22Rv1 (cell line): ENCODE measurements around the gene DNAJC10.

Experiments used
- ZFX ChIP-seq: fragments of 450-650 bp; IDR thresholded peaks from 2 replicates; pipeline ENCODE4 v1.6.1; 2017; ENCODE audit warnings: antibody characterized with exemption, borderline replicate concordance
- TF ChIP-seq, protein P1 (sequence below): fragments of 450-650 bp; IDR thresholded peaks from 2 replicates; pipeline ENCODE4 v1.5.1; 2017; ENCODE audit warnings: mild to moderate bottlenecking

GRCh38 chr2:182717816-182718215 lies 1.8 kb downstream of the DNAJC10 start:
- TF ChIP-seq, protein P1, sequence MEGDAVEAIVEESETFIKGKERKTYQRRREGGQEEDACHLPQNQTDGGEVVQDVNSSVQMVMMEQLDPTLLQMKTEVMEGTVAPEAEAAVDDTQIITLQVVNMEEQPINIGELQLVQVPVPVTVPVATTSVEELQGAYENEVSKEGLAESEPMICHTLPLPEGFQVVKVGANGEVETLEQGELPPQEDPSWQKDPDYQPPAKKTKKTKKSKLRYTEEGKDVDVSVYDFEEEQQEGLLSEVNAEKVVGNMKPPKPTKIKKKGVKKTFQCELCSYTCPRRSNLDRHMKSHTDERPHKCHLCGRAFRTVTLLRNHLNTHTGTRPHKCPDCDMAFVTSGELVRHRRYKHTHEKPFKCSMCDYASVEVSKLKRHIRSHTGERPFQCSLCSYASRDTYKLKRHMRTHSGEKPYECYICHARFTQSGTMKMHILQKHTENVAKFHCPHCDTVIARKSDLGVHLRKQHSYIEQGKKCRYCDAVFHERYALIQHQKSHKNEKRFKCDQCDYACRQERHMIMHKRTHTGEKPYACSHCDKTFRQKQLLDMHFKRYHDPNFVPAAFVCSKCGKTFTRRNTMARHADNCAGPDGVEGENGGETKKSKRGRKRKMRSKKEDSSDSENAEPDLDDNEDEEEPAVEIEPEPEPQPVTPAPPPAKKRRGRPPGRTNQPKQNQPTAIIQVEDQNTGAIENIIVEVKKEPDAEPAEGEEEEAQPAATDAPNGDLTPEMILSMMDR = no peak
- TF ChIP-seq ZFX = no peak
